HG02623 (cell line): ENCODE results near the gene NUCB1.

Experiments
- ATAC-seq: cut with Tn5 transposase; IDR thresholded peaks from one replicate; pipeline ENCODE4 v1.9.1; 2021; ENCODE audit warnings: moderate library complexity; ENCODE audit not compliant: unreplicated experiment

NUCB1 gene

GRCh38 chr19:48928164-48929025 lies 28.3 kb downstream of the NUCB1 start:
- no peak for ATAC-seq

GRCh38 chr19:48933382-48933932 lies 33.3 kb downstream of the NUCB1 start, which contains the start of gene DHDH:
Gene DHDH, plus strand, starts transcription at chr19:48933699. Its CDS starts 23 bp downstream, at chr19:48933722.
- no peak for ATAC-seq

GRCh38 chr19:48934837-48935236 lies 34.7 kb downstream of the NUCB1 start:
- no peak for ATAC-seq

DNA sequence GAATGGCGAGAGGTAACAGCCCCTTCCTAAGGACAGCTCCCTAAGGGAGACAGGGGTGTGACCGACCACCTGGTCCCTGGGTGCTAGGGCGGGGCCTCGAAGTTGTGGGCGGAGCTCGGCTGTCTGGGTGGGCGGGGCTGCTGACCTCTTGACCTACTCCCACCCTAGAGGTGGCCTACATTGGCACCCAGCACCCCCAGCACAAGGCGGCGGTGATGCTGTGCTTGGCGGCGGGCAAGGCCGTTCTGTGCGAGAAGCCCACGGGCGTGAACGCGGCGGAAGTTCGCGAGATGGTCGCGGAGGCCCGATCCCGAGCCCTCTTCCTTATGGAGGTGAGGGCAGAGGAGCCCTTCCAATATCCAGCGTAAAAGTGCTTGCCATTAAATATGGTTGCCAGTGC lies 35.8 kb downstream of the NUCB1 start:
- no peak for ATAC-seq

DNA sequence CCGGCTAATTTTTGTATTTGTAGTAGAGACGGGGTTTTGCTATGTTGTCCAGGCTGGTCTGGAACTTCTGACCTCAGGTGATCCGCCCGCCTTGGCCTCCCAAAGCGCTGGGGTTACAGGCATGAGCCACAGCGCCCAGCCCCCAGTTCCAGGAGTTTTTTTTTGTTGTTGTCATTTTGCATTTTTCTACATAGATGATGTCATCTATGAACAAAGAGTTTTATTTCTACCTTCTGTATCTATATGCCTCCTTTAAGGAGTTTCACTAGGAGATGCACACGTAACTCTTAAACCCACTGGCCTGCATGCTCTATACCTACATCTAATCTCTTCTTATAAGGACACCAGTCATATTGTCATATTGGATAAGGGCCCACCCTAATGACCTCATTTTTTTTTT lies 38.1 kb downstream of the NUCB1 start:
- ATAC-seq, result no peak

GRCh38 chr19:48940902-48941301 lies 40.8 kb downstream of the NUCB1 start:
- no peak for ATAC-seq

DNA sequence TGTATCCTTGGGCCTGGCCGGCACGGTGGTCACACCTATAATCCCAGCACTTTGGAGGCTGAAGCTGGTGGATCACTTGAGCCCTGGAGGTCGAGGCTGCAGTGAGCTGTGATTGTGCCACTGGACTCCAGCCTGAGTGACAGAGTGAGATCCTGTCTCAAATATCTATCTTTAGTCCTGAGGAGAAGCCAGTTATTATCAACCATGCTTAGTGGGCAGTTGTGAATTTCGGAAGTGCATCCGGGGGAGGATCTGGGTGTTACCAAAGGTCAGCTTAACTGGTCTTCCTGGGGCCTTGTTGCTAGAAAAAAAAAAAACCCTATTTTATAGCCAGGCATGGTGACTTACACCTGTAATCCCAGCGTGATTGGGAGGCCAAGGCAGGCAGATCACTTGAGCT lies 43.0 kb downstream of the NUCB1 start:
- ATAC-seq, result no peak

GRCh38 chr19:48945415-48945814 lies 45.3 kb downstream of the NUCB1 start:
- ATAC-seq, result no peak

- ATAC-seq, result no peak
These were observed 45.7 kb downstream of the NUCB1 start for GRCh38 chr19:48945817-48946216.

GRCh38 chr19:48946463-48947257 lies 46.5 kb downstream of the NUCB1 start:
- ATAC-seq, result no peak

GRCh38 chr19:48947258-48947542 lies 47.1 kb downstream of the NUCB1 start:
- no peak for ATAC-seq

GRCh38 chr19:48950159-48950558 lies 50.0 kb downstream of the NUCB1 start:
- ATAC-seq, result no peak

DNA sequence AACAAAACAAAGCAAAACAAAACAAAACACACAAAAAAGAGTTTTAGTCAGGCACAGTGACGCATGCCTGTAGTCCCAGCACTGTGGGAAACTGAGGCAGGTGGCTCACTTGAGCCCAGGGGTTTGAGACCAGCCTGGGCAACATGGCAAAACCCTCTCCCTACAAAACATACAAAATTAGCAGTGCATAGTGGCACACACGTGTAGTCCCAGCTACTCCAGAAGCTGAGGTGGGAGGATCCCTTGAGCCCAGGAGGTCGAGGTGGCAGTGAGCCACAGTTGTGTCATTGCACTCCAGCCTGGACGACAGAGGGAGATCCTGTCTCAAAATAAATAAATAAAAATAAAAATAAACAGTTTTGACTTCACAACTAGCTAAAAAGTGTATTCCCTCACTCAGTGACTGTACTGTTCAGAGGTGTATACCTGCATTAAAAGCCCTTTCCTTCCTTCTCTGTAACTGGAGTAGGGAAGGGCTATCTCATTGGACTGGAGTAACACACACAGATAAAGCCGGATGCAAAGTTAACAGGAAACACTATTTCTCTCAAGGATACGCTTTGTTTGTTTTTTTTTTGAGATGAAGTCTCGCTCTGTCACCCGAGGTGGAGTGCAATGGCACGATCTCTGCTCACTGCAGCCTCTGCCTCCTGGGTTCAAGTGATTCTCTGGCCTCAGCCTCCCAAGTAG lies 50.9 kb downstream of the NUCB1 start:
- no peak for ATAC-seq

GRCh38 chr19:48953141-48953540 lies 53.0 kb downstream of the NUCB1 start:
- ATAC-seq, result no peak

DNA sequence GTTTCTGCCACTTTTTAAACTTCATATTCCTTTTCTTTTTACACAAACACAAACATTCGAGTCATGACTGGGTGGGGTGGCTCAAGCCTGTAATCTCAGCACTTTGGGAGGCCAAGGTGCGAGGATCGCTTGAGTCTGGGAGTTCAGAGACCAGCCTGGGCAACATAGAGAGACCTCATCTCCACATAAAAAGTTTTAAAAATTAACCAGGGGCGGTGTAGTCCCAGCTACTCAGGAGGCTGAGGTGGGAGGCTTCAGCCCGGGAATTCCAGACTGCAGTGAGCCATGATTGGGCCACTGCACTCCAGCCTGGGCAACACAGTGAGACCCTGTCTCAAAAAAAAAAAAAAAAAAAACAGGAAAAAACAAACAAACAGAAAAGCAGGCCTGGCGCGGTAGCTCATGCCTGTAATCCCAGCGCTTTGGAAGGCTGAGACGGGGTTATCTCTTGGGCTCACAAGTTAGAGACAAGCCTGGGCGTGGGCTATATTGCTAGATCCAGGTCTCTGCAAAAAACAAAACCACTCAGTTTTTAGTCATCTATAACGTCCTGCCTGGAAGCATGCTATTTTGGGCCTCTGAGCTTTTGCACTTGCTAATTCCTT lies 54.0 kb downstream of the NUCB1 start:
- ATAC-seq, result no peak

DNA sequence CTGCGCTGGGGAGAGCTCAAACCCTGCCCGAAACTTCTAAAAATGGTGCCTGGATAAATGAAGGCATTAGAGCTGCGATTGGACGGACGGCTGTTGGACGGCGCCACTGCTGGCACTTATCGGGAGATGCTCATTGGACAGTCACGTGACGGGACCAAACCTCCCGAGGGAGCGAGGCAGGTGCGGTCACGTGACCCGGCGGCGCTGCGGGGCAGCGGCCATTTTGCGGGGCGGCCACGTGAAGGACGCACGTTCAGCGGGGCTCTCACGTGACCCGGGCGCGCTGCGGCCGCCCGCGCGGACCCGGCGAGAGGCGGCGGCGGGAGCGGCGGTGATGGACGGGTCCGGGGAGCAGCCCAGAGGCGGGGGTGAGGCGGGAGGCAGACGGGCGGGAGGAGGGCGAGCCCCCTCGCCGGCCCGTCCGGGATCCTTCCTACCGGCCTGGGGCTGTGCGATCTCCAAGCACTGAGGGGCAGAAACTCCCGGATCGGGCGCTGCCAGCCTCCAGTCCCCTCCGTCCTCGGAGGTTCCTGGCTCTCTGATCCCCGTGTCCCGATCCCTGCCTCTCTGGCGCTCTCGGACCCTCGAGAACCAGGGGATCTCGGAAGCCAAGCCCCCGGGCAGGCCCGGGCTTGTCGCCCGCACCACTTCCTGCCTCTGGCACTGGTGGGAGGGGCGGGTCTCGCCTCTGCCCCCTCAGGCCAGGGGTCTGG lies 54.6 kb downstream of the NUCB1 start, which contains the start of gene BAX:
TSS of gene BAX (plus strand) at position 281 of the 713 bp plus-strand sequence. CDS start at position 335, 54 bp downstream.
- ATAC-seq, result peak; percentile 72

- no peak for ATAC-seq
These were observed 55.3 kb downstream of the NUCB1 start for GRCh38 chr19:48955308-48955958.

DNA sequence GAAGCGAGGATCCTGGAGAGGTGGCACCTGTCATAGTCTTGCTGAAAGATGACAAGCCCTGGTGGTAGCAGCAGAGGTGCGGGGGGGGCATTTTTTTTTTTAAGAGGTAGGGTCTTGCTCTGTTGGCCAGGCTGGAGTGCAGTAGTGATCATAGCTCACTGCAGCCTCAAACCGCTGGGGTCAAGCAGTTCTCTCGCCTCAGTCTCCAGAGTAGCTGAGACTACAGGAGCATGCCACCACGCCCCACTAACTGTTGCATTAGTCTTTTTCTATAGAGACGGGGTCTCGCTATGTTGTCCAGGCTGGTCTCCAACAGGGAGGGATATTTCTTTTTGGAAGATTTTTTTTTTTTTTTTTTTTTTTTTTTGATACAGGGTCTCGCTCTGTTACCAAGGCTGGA lies 57.9 kb downstream of the NUCB1 start:
- ATAC-seq, result no peak

GRCh38 chr19:48959341-48960239 lies 59.5 kb downstream of the NUCB1 start:
- ATAC-seq, result no peak
